ENCODE results near the gene SDK1.
"Not testable (repeated sequence)": the region's sequence is repeated elsewhere in the genome, so short reads cannot be mapped to it uniquely, and the experiment has no call there.

Gene SDK1

DNA sequence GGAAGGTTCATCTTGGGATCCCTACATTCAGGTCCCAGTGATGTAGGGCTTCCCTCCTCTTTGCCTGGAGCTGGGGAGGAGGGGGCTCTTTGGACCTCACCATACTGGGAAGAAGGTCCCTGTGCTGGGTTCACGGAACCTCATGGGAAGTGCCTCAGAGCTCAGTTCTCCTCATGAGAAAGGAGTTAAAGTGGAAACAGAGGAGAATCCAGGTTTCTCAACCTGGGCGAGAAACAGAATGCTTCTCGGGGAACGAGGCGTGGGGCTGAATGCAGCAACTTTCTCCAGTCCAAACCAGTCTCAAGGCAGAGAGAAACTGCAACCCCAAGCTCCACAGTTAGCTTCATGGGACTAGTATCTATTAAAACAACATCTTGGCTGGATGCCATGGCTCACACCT is 998.4 kb downstream of the SDK1 start:
- DNase-seq (ENCODE audit: low read depth): no peak
- H3K4me3 ChIP-seq (ENCODE audit: low read length): no peak overlapping the region
- TF ChIP-seq, protein P1, sequence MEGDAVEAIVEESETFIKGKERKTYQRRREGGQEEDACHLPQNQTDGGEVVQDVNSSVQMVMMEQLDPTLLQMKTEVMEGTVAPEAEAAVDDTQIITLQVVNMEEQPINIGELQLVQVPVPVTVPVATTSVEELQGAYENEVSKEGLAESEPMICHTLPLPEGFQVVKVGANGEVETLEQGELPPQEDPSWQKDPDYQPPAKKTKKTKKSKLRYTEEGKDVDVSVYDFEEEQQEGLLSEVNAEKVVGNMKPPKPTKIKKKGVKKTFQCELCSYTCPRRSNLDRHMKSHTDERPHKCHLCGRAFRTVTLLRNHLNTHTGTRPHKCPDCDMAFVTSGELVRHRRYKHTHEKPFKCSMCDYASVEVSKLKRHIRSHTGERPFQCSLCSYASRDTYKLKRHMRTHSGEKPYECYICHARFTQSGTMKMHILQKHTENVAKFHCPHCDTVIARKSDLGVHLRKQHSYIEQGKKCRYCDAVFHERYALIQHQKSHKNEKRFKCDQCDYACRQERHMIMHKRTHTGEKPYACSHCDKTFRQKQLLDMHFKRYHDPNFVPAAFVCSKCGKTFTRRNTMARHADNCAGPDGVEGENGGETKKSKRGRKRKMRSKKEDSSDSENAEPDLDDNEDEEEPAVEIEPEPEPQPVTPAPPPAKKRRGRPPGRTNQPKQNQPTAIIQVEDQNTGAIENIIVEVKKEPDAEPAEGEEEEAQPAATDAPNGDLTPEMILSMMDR (IDR thresholded peaks at IDR 0.05; ENCODE audit: insufficient read depth, low read depth, low read length, missing control alignments): no peak

DNA sequence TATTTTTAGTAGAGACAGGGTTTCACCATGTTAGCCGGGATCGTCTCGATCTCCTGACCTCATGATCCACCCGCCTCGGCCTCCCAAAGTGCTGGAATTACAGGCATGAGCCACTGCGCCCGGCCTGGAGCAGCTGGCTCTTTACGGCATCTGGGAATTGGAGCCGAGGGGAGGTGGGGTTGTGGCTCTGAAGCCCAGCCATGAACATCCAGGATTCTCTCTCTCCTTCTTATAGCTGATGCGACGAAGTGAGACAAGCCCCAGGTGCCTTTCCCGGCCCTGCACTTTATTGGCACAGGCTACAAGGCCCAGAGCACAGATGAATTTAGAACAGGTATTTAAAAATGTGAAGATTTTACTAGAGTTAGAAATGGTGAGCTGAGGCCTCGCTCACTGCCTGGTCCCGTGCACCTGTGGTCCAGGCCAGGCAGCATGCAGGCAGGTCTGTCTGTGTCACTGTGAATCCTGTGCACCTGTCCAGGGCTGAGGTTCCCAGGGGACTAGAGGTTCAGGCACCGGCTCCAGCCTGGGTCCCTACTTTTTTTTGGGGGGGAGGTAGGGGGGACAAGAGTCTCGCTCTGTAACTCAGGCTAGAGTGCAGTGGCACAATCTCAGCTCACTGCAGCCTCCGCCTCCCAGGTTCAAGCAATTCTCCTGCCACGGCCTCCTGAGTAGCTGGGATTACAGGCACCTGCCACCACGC is 1001.3 kb downstream of the SDK1 start:
- no peak overlapping the region for H3K4me3 ChIP-seq (ENCODE audit: low read length)
- DNase-seq (ENCODE audit: low read depth): no peak
- TF ChIP-seq, protein P1 (IDR thresholded peaks at IDR 0.05; ENCODE audit: insufficient read depth, low read depth, low read length, missing control alignments): no peak

DNA sequence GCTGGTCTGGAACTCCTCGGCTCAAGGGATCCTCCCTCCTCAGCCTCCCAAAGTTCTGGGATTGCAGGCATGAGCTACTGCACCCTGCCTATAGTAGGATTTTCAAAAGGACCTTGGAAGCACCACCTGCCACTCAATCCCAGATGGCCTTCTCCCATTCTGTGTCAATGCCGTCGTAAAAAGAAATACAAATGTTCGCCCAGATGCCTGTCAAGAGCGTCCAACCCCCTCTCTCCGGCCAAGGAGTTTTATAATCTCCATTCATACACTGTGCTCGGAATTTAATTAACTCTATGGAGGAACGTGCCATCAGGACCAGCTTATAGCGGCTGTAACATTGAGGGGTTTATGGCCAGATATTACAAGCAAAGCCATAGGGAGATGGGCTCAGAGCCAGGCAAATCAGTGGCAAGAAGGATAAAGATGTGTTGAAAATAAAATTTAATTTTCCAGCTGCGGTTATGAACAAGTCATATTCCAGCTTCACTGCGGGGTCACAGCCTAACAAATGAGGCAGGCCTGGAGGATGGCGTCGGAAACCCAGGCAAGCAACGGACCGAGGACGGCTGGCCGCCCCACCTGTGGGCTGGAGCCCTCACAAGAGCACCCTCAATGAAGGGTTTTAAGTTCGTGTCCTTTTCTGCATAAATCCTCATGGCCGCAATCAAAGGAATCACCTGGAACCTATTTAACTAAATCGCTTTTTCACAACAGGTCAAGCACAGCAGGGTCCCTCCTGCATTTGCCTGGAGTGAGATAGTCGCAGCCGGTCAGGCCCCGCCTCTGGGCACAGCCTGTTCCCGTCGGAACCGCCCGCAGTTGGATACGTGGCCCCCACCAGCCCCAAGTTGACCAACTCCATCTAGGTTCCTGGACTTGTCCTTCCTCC is 1006.5 kb downstream of the SDK1 start:
- DNase-seq (ENCODE audit: low read depth): no peak
- H3K4me3 ChIP-seq (ENCODE audit: low read length): no peak overlapping the region
- TF ChIP-seq, protein P1 (IDR thresholded peaks at IDR 0.05; ENCODE audit: insufficient read depth, low read depth, low read length, missing control alignments): no peak

DNA sequence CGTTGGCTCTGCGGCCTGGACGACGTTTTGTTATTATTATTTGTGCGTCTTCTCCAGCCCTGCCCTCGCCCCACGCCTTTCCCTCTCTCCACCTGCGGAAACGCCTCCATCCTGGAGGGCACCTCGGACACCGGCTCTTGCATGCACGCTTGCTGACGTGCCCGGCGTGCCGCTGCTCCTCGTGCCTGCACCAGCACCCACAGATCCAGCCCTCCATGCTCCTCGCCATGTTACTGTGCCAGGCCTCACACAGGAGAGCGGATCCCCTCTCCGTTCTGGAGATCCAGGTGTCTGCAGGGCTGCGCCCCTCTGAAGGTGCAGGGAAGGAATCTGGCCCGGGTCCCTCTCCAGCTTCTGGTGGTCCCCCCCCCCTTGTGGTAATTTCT is 1007.1 kb downstream of the SDK1 start:
- DNase-seq (ENCODE audit: low read depth): no peak
- TF ChIP-seq, protein P1 (IDR thresholded peaks at IDR 0.05; ENCODE audit: insufficient read depth, low read depth, low read length, missing control alignments): no peak
- H3K4me3 ChIP-seq (ENCODE audit: low read length): no peak overlapping the region

GRCh38 chr7:4313911-4314310 is 1012.9 kb downstream of the SDK1 start:
- not testable (repeated sequence) for H3K4me3 ChIP-seq (ENCODE audit: low read length); DNase-seq (ENCODE audit: low read depth)

- DNase-seq (ENCODE audit: low read depth); H3K4me3 ChIP-seq (ENCODE audit: low read length): not testable (repeated sequence)
Observed at GRCh38 chr7:4314316-4314715, 1013.3 kb downstream of the SDK1 start.
